IPS-15b (cell line): Measurements from ENCODE around the gene MYBPC1.
"Not testable (repeated sequence)": the region's sequence is repeated elsewhere in the genome, so short reads cannot be mapped to it uniquely, and the experiment has no call there.

Experiments
- H3K27me3 ChIP-seq: one replicate; pipeline ENCODE4 v1.6.1; 2013; ENCODE audit warnings: low read length; ENCODE audit not compliant: control insufficient read depth, insufficient read depth
- H3K36me3 ChIP-seq: one replicate; pipeline ENCODE4 v1.6.1; 2013; ENCODE audit warnings: low read length; ENCODE audit not compliant: control insufficient read depth, insufficient read depth
- H3K4me1 ChIP-seq: one replicate; pipeline ENCODE4 v1.6.1; 2013; ENCODE audit warnings: mild to moderate bottlenecking, low read length; ENCODE audit not compliant: control insufficient read depth, insufficient read depth
- H3K4me3 ChIP-seq: one replicate; pipeline ENCODE4 v1.5.1; 2013; ENCODE audit warnings: low read depth, low read length
- H3K9ac ChIP-seq: one replicate; pipeline ENCODE4 v1.6.1; 2013; ENCODE audit warnings: low read depth, mild to moderate bottlenecking, low read length
- H3K9me3 ChIP-seq: one replicate; pipeline ENCODE4 v1.6.1; 2013; ENCODE audit warnings: mild to moderate bottlenecking, low read length; ENCODE audit not compliant: control insufficient read depth, insufficient read depth

The MYBPC1 gene

GRCh38 chr12:101720118-101720517 lies 125.3 kb downstream of the MYBPC1 start:
- H3K4me1 ChIP-seq, result no peaks in the 10 kb centered on the region
- no peaks in the 10 kb centered on the region for H3K9me3 ChIP-seq
- H3K4me3 ChIP-seq, result no peak overlapping the region
- H3K9ac ChIP-seq, result no peak overlapping the region
- H3K27me3 ChIP-seq, result no peaks in the 10 kb centered on the region
- no peaks in the 10 kb centered on the region for H3K36me3 ChIP-seq

DNA sequence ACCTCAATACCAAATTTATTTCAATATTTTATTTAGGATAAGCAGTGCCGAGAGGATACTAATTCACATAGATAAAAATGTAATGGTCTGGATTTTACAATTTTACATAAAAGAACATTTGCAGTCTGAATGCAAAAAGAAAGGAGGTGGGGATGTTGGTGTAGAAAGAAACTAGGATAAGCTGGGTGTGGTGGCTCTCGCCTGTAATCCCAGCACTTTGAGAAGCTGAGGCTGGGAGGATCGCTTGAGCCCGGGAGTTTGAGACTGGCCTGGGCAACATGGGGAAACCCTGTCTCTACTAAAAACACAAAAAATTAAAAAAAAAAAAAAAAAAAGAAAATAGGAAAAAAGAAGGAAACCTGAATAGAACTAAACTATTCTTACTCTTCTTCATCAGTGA lies 127.6 kb downstream of the MYBPC1 start:
- Histone ChIP-seq H3K36me3 (no peaks in the 10 kb centered on the region), H3K4me3 (no peak overlapping the region), H3K9ac (no peak overlapping the region), H3K4me1 (no peaks in the 10 kb centered on the region), H3K9me3 (no peaks in the 10 kb centered on the region), H3K27me3 (no peaks in the 10 kb centered on the region)

- H3K4me1 ChIP-seq, result no peaks in the 10 kb centered on the region
- no peaks in the 10 kb centered on the region for H3K9me3 ChIP-seq
- no peaks in the 10 kb centered on the region for H3K36me3 ChIP-seq
- no peak overlapping the region for H3K9ac ChIP-seq
- H3K4me3 ChIP-seq, result no peak overlapping the region
- H3K27me3 ChIP-seq, result no peaks in the 10 kb centered on the region
Measured at GRCh38 chr12:101727098-101727497, 132.3 kb downstream of the MYBPC1 start.

DNA sequence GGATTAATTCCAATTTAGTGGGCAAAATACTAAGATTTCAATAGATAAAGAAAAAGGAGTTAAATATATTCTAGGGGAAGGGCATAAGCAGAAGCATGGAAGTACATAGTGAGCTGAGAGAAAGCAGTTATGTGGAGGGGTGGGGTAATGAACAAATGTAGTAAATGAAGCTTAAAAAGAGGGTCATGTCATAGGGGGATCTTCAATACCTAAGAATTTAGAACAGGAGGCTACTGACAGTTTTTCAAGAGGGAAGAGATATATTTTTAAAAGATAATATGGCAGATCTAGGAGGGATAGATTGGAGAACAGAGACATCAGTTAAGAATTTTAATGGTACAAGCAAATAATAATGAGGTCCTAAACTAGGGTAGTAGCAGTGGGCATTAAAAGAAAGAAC lies 135.1 kb downstream of the MYBPC1 start:
- Histone ChIP-seq H3K27me3 (no peaks in the 10 kb centered on the region), H3K4me1 (no peaks in the 10 kb centered on the region), H3K9me3 (no peaks in the 10 kb centered on the region), H3K9ac (no peak overlapping the region), H3K4me3 (no peak overlapping the region), H3K36me3 (no peaks in the 10 kb centered on the region)

- H3K4me1 ChIP-seq, result no peaks in the 10 kb centered on the region
- no peak overlapping the region for H3K4me3 ChIP-seq
- H3K9ac ChIP-seq, result no peak overlapping the region
- H3K27me3 ChIP-seq, result no peaks in the 10 kb centered on the region
- H3K9me3 ChIP-seq, result no peaks in the 10 kb centered on the region
- no peaks in the 10 kb centered on the region for H3K36me3 ChIP-seq
Measured at GRCh38 chr12:101732318-101732717, 137.5 kb downstream of the MYBPC1 start.

DNA sequence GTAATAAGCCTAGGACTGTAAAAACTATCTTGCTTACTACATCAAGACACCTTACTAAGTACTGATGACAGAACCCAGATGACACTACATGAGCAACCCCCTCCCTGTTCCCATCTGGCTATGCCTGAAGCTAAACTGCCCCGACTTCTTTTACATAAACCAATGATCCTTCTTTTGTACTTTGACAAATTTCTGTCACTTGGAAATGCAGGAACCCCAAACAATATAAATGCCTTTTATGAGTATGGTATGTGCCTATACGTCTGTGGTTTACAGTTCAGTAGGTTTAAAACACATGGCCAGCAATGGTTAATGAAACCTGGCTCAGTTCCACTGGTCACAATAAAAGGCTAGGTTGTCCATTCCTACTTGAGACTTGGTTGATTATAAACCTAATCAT lies 138.4 kb downstream of the MYBPC1 start:
- Histone ChIP-seq H3K9ac (no peak overlapping the region), H3K27me3 (no peaks in the 10 kb centered on the region), H3K4me1 (no peaks in the 10 kb centered on the region), H3K36me3 (no peaks in the 10 kb centered on the region), H3K4me3 (no peak overlapping the region), H3K9me3 (no peaks in the 10 kb centered on the region)

- not testable (repeated sequence) for H3K9ac ChIP-seq, H3K27me3 ChIP-seq, H3K4me3 ChIP-seq, H3K36me3 ChIP-seq, H3K4me1 ChIP-seq, H3K9me3 ChIP-seq
Measured at GRCh38 chr12:101734482-101734881, 139.7 kb downstream of the MYBPC1 start.
